Stomach (tissue), 9 donors: ENCODE results near the gene HSPG2. TPM values are rescaled to one million over a fixed set of nuclear protein-coding genes. Genes with fewer than 3 reads are reported as not detected.

ENCODE experiments used
- DNase-seq, 2 donors: peaks; one replicate each; pipeline versions ENCODE4 v3.0.0 to v3.0.0-alpha.2; 2013 to 2019
- H3K27ac ChIP-seq, 5 donors: fragments of 200-600 bp in 4 of 5; sonication (generic) in 4 of 5; one replicate each; pipeline ENCODE4 v1.5.1; 2013 to 2019; ENCODE audit warnings: mild to moderate bottlenecking in 1 of 5, moderate library complexity in 1 of 5
- H3K27me3 ChIP-seq, 3 donors: fragments of 200-600 bp; sonication (generic); one replicate each; pipeline ENCODE4 v1.5.1; 2017 to 2019; ENCODE audit warnings: mixed run types in 1 of 3
- H3K36me3 ChIP-seq, 4 donors: fragments of 200-600 bp; sonication (generic); 1 replicate in 3 of 4; 2 replicates in 1 of 4; pipeline ENCODE4 v1.5.1; 2016 to 2019
- H3K4me1 ChIP-seq, 4 donors: fragments of 200-600 bp; sonication (generic); one replicate each; pipeline ENCODE4 v1.5.1; 2016 to 2019
- H3K4me3 ChIP-seq, 4 donors: fragments of 200-600 bp; sonication (generic) in 3 of 4; one replicate each; pipeline ENCODE4 v1.5.1; 2016 to 2019; ENCODE audit warnings: mild to moderate bottlenecking in 1 of 4
- H3K9me3 ChIP-seq, 4 donors: fragments of 200-600 bp; sonication (generic); one replicate each; pipeline ENCODE4 v1.5.1; 2016 to 2019
- EP300 ChIP-seq: sonication (generic); formaldehyde crosslinking; IDR thresholded peaks from one replicate; pipeline ENCODE4 v1.6.1; 2017; ENCODE audit warnings: antibody characterized with exemption
- POLR2A ChIP-seq, 4 donors: fragments of 450-650 bp; IDR thresholded peaks; one replicate each; pipeline ENCODE4 v1.6.1; 2016; ENCODE audit warnings: antibody characterized with exemption in 4 of 4, control low read depth in 2 of 4, mild to moderate bottlenecking in 1 of 4, moderate library complexity in 1 of 4
- POLR2AphosphoS5 ChIP-seq, 3 donors: sonication (generic); formaldehyde crosslinking; IDR thresholded peaks; one replicate each; pipeline ENCODE4 v1.6.1; 2016; ENCODE audit warnings: antibody characterized with exemption in 3 of 3
- WGBS, 5 donors: extraction: QIAGEN DNeasy Blood & Tissue Kit in 3 of 5; methylation state at CpG; one replicate each; pipeline versions ENCODE4 v1.1.5 to v1.1.7; 2013 to 2018; 5-methylcytosine and 5-hydroxymethylcytosine counted together
- intact Hi-C: fragments of 100-400 bp; cut with DNase I; formaldehyde crosslinking; loops from one replicate; pipeline ENCODE4 v1.15.1; 2023; ENCODE audit warnings: low total_unique reads
- polyA plus RNA-seq, 3 donors: library from polyadenylated mRNA; stranded (reverse); fragments of 200-250 nt; gene quantifications; one replicate each; pipeline ENCODE4 v1.2.3, GENCODE V29; 2013
- total RNA-seq, 5 donors: library from RNA; depleted of rRNA; stranded (reverse); fragments of >200 nt; gene quantifications; one replicate each; pipeline versions ENCODE4 v1.1.0 to v1.2.3, GENCODE V29; 2014 to 2016
- TF ChIP-seq, protein P1 (sequence below), 7 experiments: fragments of 450-650 bp in 4 of 7; fragments of 200-600 bp in 3 of 7; sonication (generic) in 3 of 7; IDR thresholded peaks; one replicate each; pipeline ENCODE4 v1.5.1; 2016 to 2019; ENCODE audit warnings: antibody characterized with exemption in 7 of 7, control low read depth in 2 of 7, mild to moderate bottlenecking in 1 of 7
- donor health status: healthy with polysubstance abuse.
- donor health status: Bipolar disorder and iron deficiency.
- donor health status: healthy.

Gene HSPG2
- total and polyA plus RNA-seq, 8 donors: 21.7 to 504 (median 133) TPM

DNA sequence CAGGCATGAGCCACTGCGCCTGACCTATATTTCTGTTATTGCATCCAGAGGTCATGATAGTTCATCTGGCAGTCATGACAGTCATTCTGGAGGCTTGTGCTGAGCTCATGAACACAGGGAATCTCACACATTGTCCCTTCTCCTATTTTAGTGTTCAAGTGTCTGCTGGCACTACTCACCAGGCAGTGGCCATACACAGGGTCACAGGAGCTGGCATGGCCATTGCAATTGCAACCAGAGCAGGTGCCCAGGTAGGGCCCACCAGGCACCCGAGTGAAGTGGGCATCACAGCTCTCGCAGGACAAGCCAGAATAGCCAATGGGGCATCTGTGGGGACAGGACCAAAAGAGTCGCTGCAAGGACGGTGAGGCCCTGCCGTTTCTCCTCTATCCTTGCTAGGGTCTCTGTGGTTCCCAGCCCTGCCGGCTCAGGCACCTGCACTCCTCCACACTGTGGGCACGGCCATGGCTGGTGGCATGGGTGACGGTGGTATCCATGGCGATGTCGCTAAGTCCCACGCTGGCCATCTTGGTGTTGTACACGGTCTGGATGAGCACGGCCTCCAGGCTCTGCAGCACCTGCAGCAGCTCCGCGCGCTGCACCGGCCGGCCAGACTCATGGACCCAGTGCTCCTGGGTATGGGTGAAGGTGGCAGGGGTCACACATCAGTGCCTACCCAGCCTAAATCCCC is 57.0 kb downstream of the HSPG2 start:
- DNase-seq: no peak
- intact Hi-C loops: no loop called here
- peaks cover 0 to 4% (median 0%) of the 10 kb centered on the region in 4 donors for H3K4me1 ChIP-seq
- H3K4me3 ChIP-seq: no peak overlapping the region
- no peaks in the 10 kb centered on the region for H3K27me3 ChIP-seq
- TF ChIP-seq POLR2AphosphoS5 (IDR thresholded peaks at IDR 0.05) (no peak), POLR2A (IDR thresholded peaks at IDR 0.05) (no peak), EP300 (no peak)
- TF ChIP-seq, protein P1, sequence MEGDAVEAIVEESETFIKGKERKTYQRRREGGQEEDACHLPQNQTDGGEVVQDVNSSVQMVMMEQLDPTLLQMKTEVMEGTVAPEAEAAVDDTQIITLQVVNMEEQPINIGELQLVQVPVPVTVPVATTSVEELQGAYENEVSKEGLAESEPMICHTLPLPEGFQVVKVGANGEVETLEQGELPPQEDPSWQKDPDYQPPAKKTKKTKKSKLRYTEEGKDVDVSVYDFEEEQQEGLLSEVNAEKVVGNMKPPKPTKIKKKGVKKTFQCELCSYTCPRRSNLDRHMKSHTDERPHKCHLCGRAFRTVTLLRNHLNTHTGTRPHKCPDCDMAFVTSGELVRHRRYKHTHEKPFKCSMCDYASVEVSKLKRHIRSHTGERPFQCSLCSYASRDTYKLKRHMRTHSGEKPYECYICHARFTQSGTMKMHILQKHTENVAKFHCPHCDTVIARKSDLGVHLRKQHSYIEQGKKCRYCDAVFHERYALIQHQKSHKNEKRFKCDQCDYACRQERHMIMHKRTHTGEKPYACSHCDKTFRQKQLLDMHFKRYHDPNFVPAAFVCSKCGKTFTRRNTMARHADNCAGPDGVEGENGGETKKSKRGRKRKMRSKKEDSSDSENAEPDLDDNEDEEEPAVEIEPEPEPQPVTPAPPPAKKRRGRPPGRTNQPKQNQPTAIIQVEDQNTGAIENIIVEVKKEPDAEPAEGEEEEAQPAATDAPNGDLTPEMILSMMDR (IDR thresholded peaks at IDR 0.05): no peak
- H3K27ac ChIP-seq: no peak overlapping the region
- peaks cover 71 to 100% (median 96%) of the 10 kb centered on the region in 4 donors for H3K36me3 ChIP-seq
- H3K9me3 ChIP-seq: no peaks in the 10 kb centered on the region
- 89 to 97% (median 94%) methylated on average over 8 to 19 of the region's 19 CpGs for WGBS, 5 donors

DNA sequence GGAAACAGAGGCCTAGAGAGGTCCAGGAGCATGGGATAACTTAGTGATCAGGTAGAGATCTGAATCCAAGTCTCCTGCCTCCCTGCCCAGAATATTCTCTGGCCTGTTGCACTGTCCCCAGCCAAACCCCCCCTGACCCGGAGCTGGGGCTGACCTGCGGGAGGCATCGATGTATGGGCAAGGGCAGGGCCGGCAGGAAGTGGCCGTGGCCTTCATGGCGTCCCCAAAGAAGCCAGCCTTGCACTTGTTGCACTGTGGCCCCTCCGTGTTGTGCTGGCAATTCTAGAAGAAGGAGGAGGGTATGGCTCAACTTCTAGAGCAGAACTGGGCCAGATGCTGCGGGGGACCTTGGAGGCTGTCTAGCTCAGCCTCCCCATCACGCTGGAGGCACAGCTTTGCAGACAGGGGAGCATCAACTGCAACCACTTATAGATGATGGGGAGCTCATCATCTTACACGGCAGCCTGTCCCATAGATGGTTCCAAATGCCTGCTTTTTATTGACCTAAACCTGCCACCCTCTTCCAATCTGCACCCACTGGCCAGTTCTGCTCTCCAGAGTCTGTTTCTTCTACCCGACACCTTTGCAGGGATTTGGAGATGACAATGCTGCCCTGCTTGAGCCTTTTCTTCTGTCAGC is 58.2 kb downstream of the HSPG2 start:
- intact Hi-C loops: no loop called here
- Histone ChIP-seq H3K4me3 (no peak overlapping the region), H3K36me3 (peaks cover 71 to 100% (median 96%) of the 10 kb centered on the region in 4 donors), H3K27me3 (no peaks in the 10 kb centered on the region), H3K27ac (no peak overlapping the region), H3K4me1 (peaks cover 0 to 4% (median 0%) of the 10 kb centered on the region in 4 donors), H3K9me3 (no peaks in the 10 kb centered on the region)
- DNase-seq: no peak
- 91 to 96% (median 91%) methylated on average over 9 to 11 of the region's 11 CpGs for WGBS, 5 donors
- TF ChIP-seq POLR2AphosphoS5 (IDR thresholded peaks at IDR 0.05): no peak
- TF ChIP-seq, protein P1 (IDR thresholded peaks at IDR 0.05): no peak
- no peak for TF ChIP-seq EP300
- TF ChIP-seq POLR2A (IDR thresholded peaks at IDR 0.05): no peak

DNA sequence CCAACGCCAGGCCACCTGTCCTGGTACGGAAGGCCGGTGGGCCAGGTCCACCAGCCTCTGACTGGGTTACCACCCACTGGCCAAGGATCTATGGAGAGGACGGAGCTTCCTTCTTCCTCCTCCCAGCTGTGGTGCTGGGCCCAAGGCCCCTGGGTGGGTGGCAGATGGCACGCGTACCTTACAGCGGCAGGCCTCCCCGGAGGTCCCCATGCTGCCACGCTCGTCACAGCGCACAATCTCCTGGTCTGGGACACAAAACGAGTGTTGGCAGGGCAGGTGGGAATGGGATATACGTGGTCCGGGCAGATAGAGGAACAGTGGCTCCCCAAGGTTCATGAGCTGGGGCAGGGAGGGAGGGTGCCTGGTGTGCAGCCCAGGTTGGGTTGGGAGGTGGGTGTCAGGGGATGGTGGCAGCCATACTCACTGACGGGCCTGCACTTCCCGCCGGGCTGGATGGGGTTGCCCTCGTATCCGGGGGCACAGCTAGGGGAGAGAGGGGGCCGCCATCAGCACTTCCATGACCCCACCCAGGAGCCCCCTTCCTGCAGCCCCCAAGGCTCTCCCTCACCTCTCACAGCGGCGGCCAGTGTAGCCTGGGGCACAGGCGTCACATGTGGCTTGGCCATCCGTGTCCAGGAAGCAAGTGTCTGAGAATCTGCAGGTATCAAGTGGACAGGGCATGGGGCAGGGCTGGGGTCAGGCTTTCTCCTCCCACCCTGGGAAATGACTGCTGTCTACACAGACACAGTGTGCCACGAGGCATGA is 58.9 kb downstream of the HSPG2 start:
- no peak overlapping the region for H3K4me3 ChIP-seq
- no peaks in the 10 kb centered on the region for H3K27me3 ChIP-seq
- 91 to 95% (median 94%) methylated on average over 14 to 25 of the region's 25 CpGs for WGBS, 5 donors
- H3K36me3 ChIP-seq: peaks cover 72 to 100% (median 96%) of the 10 kb centered on the region in 4 donors
- no peaks in the 10 kb centered on the region for H3K9me3 ChIP-seq
- DNase-seq: no peak
- no peak overlapping the region for H3K27ac ChIP-seq
- intact Hi-C loops: no loop called here
- TF ChIP-seq POLR2A (IDR thresholded peaks at IDR 0.05) (no peak), POLR2AphosphoS5 (IDR thresholded peaks at IDR 0.05) (no peak), EP300 (no peak)
- TF ChIP-seq, protein P1 (IDR thresholded peaks at IDR 0.05): no peak
- H3K4me1 ChIP-seq: peaks cover 0 to 5% (median under 1%) of the 10 kb centered on the region in 4 donors

DNA sequence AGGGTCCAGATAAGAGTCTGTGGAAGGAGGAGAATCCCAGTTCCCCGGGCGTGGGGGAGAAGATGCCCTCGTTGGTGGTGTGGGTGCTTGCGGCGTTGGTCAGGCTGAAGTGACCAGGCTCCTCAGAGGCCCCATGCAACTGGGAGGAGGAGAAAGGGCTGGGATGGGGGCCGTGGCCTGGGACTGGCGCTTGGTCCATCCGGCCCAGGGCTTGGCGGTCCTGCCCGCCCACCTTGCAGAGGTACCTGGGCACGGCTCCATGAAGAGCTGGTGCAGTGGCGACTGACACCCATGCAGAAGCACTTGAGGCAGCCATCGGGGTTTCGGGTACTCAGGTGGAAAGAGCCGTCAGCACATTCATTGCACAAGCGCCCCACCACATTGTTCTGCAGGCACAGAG is 60.8 kb downstream of the HSPG2 start:
- Histone ChIP-seq H3K9me3 (no peaks in the 10 kb centered on the region), H3K4me3 (no peak overlapping the region), H3K27ac (no peak overlapping the region), H3K4me1 (peaks cover 0 to 14% (median 6%) of the 10 kb centered on the region in 4 donors), H3K36me3 (peaks cover 89 to 100% (median 100%) of the 10 kb centered on the region in 4 donors), H3K27me3 (no peaks in the 10 kb centered on the region)
- 85 to 94% (median 93%) methylated on average over 12 to 16 of the region's 16 CpGs for WGBS, 5 donors
- no peak for TF ChIP-seq POLR2A (IDR thresholded peaks at IDR 0.05)
- no peak for TF ChIP-seq EP300
- no peak for TF ChIP-seq POLR2AphosphoS5 (IDR thresholded peaks at IDR 0.05)
- TF ChIP-seq, protein P1 (IDR thresholded peaks at IDR 0.05): no peak
- intact Hi-C loops: no loop called here
- DNase-seq: no peak
